GM21447 (cell line): ENCODE data around the gene DAGLA.

Experiments
- ATAC-seq: cut with Tn5 transposase; IDR thresholded peaks from one replicate; pipeline ENCODE4 v1.9.1; 2021; ENCODE audit not compliant: unreplicated experiment

Gene DAGLA

GRCh38 chr11:61743486-61744095, 63.4 kb downstream of the DAGLA start:
- ATAC-seq, result no peak

- no peak for ATAC-seq
These were observed 64.0 kb downstream of the DAGLA start for GRCh38 chr11:61744181-61744580.

DNA sequence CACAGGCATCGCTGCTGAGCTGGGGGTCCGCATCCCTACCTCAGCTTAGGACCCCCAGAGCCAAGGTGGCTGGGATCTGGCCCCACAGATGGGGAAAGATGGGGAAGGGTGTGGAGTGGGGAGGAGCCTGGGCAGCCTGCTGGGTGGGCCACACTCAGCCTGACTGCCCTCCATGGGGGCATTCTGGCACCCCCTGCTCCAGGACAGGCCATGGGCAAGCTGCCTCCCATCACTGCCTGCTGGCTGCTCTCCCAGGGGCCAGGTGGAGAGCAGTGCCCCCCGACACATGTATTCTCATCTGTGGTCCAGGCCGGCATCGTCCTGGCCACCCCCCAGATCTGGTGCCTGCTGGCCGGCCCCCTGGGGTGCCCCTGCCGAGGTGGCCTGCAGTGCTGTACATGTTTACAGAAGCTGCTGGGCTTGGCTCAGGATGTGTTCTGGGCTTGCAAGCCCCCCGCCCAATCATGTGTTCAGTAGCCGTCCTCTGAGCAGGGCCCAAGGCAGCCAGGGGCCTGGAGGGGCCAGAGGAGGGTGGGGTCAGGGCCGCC, 64.5 kb downstream of the DAGLA start:
- ATAC-seq, result no peak

GRCh38 chr11:61745781-61746441, 65.7 kb downstream of the DAGLA start:
- no peak for ATAC-seq

GRCh38 chr11:61746442-61747191, 66.4 kb downstream of the DAGLA start:
- ATAC-seq, result no peak

DNA sequence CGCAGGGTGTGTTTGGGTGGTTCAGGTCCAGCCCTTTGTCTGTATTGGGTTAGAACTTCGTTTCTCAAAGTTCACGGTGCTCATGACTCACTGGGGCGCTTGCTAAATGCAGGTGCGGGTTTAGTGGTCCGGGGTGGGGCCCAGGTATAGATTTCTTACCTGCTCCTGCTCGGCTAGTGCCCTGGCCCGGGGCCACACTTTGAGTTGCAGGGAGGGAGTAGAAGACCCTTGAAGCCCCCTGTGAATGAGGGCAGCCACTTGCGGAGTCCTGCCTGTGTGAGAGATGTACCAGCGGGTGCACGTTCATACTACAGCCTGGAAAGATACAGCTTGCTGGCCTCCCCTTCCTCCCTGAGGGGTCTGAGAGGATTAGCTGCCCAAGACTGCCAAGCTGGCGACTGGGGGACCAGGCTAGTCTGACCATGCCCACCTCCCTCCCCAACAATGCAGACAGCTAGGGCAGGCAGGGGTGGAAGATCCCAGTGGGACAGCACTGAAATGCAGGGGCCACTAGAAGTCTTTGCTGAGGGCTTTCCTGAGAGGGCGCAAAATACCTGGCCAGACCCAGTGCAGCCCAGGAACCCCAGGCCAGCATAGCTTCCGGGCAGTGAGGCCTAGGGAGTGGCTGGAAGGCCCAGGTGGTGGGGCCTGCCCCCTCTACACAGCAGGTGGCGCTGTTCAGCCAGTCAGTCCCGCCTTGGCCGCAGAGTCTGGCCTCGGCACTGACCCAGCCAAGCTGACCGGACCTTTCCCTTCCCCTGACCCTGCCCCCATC, 67.2 kb downstream of the DAGLA start:
- ATAC-seq, result no peak

GRCh38 chr11:61747967-61748285, 67.7 kb downstream of the DAGLA start:
- no peak for ATAC-seq

GRCh38 chr11:61749591-61750217, 69.5 kb downstream of the DAGLA start:
- ATAC-seq, result no peak

DNA sequence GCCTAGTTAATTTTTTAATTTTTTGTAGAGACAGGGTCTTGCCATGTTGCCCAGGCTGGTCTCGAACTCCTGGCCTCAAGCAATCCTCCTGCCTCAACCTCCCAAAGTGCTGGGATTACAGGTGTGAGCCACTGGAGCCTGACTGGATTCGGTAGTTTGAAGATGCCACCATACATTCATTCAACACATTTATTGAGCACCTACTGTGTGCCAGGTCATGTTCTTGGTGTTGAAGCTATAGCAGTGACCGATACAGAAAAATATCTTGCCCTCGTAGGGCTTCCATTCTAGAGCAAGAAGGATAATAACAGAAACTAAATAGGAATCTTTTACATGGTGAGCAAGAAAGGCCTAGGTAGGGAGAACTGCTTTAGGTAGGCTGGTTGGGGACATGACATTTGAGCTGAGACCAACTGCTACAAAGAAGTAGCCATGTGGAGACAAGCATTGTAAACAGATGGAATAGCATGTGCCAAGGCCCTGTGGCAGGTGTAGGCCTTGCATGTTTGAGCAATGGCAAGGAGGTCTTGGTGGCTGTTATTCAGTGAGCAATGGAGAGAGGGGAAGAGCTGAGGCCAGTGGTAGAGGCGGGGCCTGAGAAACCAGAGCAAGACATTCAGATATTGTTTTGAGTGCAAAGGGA, 70.6 kb downstream of the DAGLA start:
- no peak for ATAC-seq

- no peak for ATAC-seq
These were observed 71.2 kb downstream of the DAGLA start for GRCh38 chr11:61751384-61751783.

DNA sequence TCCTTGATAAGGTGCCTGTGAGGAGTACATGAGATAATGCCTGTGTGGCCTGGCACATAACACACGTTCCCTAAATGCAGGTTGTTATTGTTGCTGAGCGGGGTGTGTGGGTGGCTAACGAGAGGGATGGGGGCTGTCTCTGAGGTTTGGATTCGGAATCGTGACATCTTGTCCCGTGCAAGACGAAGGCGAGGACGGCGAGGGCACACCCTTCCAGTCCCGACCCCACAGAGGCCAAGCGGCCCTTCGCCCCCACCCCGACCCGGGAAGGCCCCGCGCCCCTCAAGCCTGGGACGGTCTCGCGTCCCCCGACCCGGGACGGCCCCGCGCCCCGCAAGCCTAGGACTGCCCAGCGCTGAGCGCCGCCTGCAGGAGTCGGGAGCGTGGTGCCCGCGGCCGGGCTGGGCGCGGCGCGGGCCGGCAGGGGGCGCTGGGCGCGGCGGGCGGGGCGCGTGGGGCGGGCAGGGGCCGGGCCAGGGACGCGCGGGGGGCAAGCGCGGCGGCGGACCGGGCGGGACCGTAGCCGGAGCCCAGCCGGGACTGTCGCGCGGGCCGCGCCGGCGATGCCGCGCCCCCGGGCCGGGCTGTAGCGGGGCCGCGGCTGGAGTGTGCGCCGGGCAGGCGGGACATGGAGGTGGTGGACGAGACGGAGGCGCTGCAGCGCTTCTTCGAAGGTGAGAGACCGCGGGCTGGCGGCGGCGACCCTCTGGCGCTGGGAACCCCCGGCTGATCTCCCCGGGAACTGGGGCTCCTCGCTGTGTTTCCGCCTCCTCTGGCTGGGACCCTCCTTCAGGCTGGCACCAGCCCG, 72.1 kb downstream of the DAGLA start, which contains the start of gene MYRF:
MYRF (plus strand) TSS at position 520 of the 808 bp plus-strand sequence; CDS start at position 629, 109 bp downstream.
- no peak for ATAC-seq

GRCh38 chr11:61752925-61753521, 72.8 kb downstream of the DAGLA start:
- no peak for ATAC-seq

DNA sequence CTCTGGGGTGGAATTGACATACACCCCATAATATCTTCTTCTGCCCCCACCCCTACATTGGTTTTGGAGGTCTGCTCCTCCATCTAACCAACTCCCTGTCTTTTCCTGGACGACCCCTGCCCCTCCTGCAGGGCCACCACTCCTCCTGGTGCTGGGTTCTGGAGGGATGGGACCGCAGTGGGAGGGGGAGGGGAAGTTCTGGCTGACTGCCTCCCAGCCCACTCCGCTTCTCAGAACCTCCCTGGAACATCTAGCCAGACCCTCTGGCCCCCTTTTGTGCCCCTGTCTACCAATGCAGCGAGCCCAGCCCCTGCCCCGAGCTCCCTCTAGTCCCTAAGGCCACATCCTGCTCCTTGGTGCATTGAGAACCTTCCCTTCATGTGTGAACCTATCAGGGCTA, 73.5 kb downstream of the DAGLA start:
- ATAC-seq, result no peak

DNA sequence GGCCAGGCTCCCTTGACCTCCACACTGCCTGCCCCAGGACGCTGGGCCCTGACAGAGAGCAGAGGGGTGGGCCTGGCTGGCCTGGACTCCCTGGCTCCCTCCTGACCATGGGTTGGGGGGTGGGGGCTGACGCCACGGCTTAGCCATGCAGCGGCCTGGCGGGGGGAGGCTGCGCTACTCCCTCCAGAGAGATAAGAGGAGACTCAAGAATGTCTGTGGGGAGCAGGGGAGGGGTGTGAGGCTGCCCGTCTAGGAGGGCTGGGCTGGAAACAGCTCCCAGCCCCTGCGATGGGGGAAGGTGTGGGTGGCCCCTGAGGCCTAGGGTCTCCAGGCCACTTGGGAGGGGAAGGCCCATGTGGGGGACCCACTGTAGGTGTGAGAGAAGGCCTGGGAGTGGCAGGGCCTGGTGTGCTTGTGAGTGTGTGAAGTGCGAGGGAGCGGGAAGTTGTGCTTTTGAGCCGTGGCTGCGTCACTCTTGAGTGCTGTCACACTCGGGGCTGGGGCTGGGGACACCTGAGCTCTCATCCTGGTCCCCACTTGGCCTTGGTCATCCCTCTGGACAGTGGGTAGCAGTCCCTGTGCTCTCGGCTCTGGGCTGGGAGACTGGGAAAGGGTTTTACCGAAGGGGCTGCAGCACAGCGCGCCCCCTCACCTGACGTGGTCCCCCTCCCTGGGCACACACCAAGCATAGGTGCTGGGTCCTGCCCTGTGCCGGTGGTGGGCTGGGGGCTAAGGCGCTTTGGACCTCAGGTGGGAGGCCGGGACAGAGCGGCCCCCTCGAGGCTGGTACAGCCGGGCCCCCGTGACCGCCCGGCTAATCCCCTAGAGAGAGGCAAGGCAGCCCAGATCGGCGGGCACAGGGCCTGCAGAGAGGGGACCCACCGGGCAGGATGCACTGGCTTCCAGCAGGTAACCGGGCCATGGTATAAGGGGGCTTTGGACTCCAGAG, 74.6 kb downstream of the DAGLA start:
- ATAC-seq, result no peak

DNA sequence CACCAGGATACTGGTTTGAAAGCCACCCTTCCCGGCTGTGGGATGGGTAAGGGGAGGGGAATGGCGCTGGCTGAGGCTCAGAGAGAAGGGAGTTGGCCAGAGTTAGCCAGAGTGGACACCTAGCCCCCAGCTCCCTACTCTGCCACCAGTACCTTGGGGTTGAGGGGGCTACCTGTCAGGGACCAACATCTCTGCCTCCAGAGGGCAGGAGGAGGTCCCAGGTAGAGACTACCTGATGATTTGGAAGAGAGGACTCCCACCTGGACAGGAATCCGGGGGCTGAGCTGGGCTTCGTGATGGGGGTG, 75.9 kb downstream of the DAGLA start:
- ATAC-seq, result no peak

DNA sequence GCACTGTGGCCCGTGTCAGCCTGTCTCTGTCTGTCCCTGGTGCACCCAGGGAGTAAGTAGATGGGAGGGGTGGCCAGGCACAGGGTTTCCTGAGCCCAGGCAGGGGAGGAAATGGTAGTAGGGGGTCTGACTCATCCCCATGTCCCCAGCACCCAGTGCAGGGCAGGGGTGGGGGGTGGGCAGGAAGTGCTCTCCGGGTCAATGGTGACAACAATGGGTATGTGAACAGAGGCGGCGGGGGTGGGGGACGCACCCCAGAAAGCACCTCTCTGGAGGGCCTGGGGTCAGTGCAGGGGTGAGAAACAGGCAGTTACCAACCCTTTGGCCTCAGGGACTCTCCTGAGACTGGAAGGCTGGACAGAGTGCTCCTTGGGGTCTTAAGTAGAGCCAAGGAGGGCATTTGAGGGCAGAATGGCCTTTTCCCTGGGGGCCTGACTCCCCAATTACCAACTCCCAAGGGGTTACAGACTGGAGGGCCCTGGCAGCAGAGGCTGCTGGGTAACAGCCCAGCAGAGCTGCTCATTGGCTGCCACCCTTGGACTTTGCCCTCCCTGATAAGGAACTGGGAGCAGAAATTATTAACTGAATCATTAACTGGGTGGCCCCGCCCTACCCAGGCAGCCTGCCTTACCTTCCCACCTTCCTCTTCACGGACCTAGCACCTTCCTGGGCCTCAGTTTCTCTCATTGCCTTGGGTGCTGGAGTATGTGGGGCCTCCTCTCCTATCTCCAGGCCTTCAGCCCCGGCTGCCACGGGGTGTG, 76.4 kb downstream of the DAGLA start:
- peak; percentile 52 for ATAC-seq

GRCh38 chr11:61757213-61757862, 77.1 kb downstream of the DAGLA start:
- ATAC-seq, result no peak
